GM12878 (cell line): ENCODE results near the gene DCAF4. TPM values are rescaled to one million over a fixed set of nuclear protein-coding genes. Genes with fewer than 3 reads are reported as not detected.
A peak's percentile ranks its signal among the peaks of the same experiment; 100 is the strongest.

Experiments used
- ATAC-seq: fragments of 200-7000 bp; cut with Tn5 transposase; 3 replicates; pipeline ENCODE4 v1.9.1; 2020; ENCODE audit warnings: mild to moderate bottlenecking, moderate library complexity
- BruUV-seq: library from RNA; stranded (reverse); fragments of 400-500 nt; replicated peaks from 2 replicates; lab custom pipeline; 2021; lab: Mats Ljungman, UMichigan
- CTCF ChIA-PET: fragments of 300-600 bp; sonication (Branson Sonifier 250); formaldehyde crosslinking; extraction: SDS; loops from one replicate; lab custom pipeline; 2021; ENCODE audit warnings: inconsistent platforms; lab: Yijun Ruan, JAX
- POLR2A ChIA-PET: fragments of 350-600 bp; formaldehyde crosslinking; extraction: SDS; loops from one replicate; lab custom pipeline; 2021; ENCODE audit warnings: inconsistent platforms; lab: Charles Lee
- RAD21 ChIA-PET: fragments of 300-600 bp; sonication (Branson Sonifier 250); formaldehyde crosslinking; loops from one replicate; lab custom pipeline; 2023; ENCODE audit warnings: antibody characterized with exemption; ENCODE audit not compliant: unreplicated experiment; lab: Charles Lee
- SMC1A ChIA-PET: fragments of 300-600 bp; sonication (Branson Sonifier 250); formaldehyde crosslinking; loops from one replicate; lab custom pipeline; 2023; ENCODE audit not compliant: unreplicated experiment, uncharacterized antibody; lab: Charles Lee
- DNase-seq: peaks from one replicate; pipeline ENCODE4 v3.0.0-alpha.2; 2011; ENCODE audit warnings: low read depth, low spot score
- FAIRE-seq: peaks from 3 replicates; lab custom pipeline; 2011; peaks lifted over from hg19 to GRCh38; lab: Jason Lieb, UNC
- H2AFZ ChIP-seq: 2 replicates; pipeline ENCODE4 v1.6.0; 2011; ENCODE audit warnings: low read depth, low read length, control low read depth; ENCODE audit not compliant: control insufficient read depth
- H3K27ac ChIP-seq: 2 replicates; pipeline ENCODE4 v1.5.1; 2011; ENCODE audit warnings: control low read depth; ENCODE audit not compliant: control insufficient read depth, insufficient read depth
- H3K27me3 ChIP-seq, 2 experiments: replicated peaks in 1 of 2; 2 replicates each; pipeline versions ENCODE4 v1.6.0 to v1.6.1; 2011; ENCODE audit warnings: low read length in 1 of 2; ENCODE audit not compliant: control insufficient read depth in 2 of 2, insufficient read depth in 2 of 2
- H3K36me3 ChIP-seq, 2 experiments: 2 replicates each; pipeline ENCODE4 v1.5.1; 2011; ENCODE audit warnings: low read length in 1 of 2; ENCODE audit not compliant: control insufficient read depth in 2 of 2, insufficient read depth in 2 of 2
- H3K4me1 ChIP-seq: 2 replicates; pipeline ENCODE4 v1.6.1; 2011; ENCODE audit warnings: mild to moderate bottlenecking, low read length, moderate library complexity, mixed read lengths; ENCODE audit not compliant: control insufficient read depth, insufficient read depth
- H3K4me2 ChIP-seq: 2 replicates; pipeline ENCODE4 v1.6.0; 2011; ENCODE audit warnings: control low read depth; ENCODE audit not compliant: control insufficient read depth, insufficient read depth
- H3K4me3 ChIP-seq: fragments of 200-600 bp; sonication (generic); 2 replicates; pipeline ENCODE4 v1.5.1; 2016
- H3K79me2 ChIP-seq: 2 replicates; pipeline ENCODE4 v1.6.0; 2011; ENCODE audit warnings: low read length; ENCODE audit not compliant: control insufficient read depth, insufficient read depth
- H3K9ac ChIP-seq: 2 replicates; pipeline ENCODE4 v1.8.0; 2011; ENCODE audit warnings: low read length, control low read depth, mixed read lengths; ENCODE audit not compliant: control insufficient read depth, insufficient read depth
- H3K9me3 ChIP-seq: replicated peaks from 3 replicates; pipeline ENCODE4 v1.5.1; 2011; ENCODE audit warnings: mild to moderate bottlenecking, low read length; ENCODE audit not compliant: control insufficient read depth, insufficient read depth
- H4K20me1 ChIP-seq: 2 replicates; pipeline ENCODE4 v1.6.0; 2011; ENCODE audit not compliant: control insufficient read depth, insufficient read depth
- BCL3 ChIP-seq: IDR thresholded peaks from 2 replicates; pipeline ENCODE4 v1.6.1; 2011; ENCODE audit warnings: borderline replicate concordance, low read depth, mild to moderate bottlenecking, moderate library complexity, low read length; ENCODE audit not compliant: insufficient read depth, poor library complexity, severe bottlenecking
- CHD1 ChIP-seq: IDR thresholded peaks from 2 replicates; pipeline ENCODE4 v1.6.1; 2012; ENCODE audit warnings: low read depth, low read length, improper control_type of control experiment
- CREB1 ChIP-seq: IDR thresholded peaks from 2 replicates; pipeline ENCODE4 v1.6.1; 2012; ENCODE audit warnings: low read depth, mild to moderate bottlenecking, inconsistent platforms
- EP300 ChIP-seq, 2 experiments: fragments of 150-350 bp in 1 of 2; IDR thresholded peaks; 2 replicates each; pipeline ENCODE4 v1.6.1; 2011 to 2012; ENCODE audit warnings: low read depth in 2 of 2, low read length in 2 of 2, borderline replicate concordance in 1 of 2, improper control_type of control experiment in 1 of 2, inconsistent platforms in 1 of 2; ENCODE audit not compliant: control insufficient read depth in 1 of 2
- JUND ChIP-seq: IDR thresholded peaks from 2 replicates; pipeline ENCODE4 v1.6.1; 2012; ENCODE audit warnings: low read depth, mild to moderate bottlenecking, low read length, improper control_type of control experiment, moderate library complexity
- KLF5 ChIP-seq: fragments of 450-650 bp; IDR thresholded peaks from 2 replicates; pipeline ENCODE4 v1.6.1; 2014; ENCODE audit warnings: mild to moderate bottlenecking; ENCODE audit not compliant: partially characterized antibody
- MYB ChIP-seq: fragments of 150-350 bp; IDR thresholded peaks from 2 replicates; pipeline ENCODE4 v1.6.1; 2014; ENCODE audit warnings: mild to moderate bottlenecking, low read depth, low read length, borderline replicate concordance
- POLR2AphosphoS2 ChIP-seq: IDR thresholded peaks from 2 replicates; pipeline ENCODE4 v1.6.1; 2011; ENCODE audit warnings: low read depth, mild to moderate bottlenecking, low read length, improper control_type of control experiment, moderate library complexity
- POU2F2 ChIP-seq: IDR thresholded peaks from 3 replicates; pipeline ENCODE4 v1.6.1; 2011; ENCODE audit warnings: low read depth, mild to moderate bottlenecking, low read length, borderline replicate concordance
- RAD21 ChIP-seq: IDR thresholded peaks from 2 replicates; pipeline ENCODE4 v1.6.1; 2011; ENCODE audit warnings: mild to moderate bottlenecking, low read depth, low read length, moderate library complexity; ENCODE audit not compliant: insufficient read depth
- RB1 ChIP-seq: fragments of 450-650 bp; formaldehyde crosslinking; IDR thresholded peaks from 2 replicates; pipeline ENCODE4 v1.6.1; 2017; ENCODE audit warnings: mild to moderate bottlenecking, borderline replicate concordance
- SMC3 ChIP-seq: IDR thresholded peaks from 2 replicates; pipeline ENCODE4 v1.6.1; 2011; ENCODE audit warnings: low read length, improper control_type of control experiment, borderline replicate concordance
- SP1 ChIP-seq: IDR thresholded peaks from one replicate; pipeline ENCODE4 v1.6.1; 2011; ENCODE audit warnings: low read depth, low read length
- TCF3 ChIP-seq: IDR thresholded peaks from 2 replicates; pipeline ENCODE4 v1.6.1; 2012; ENCODE audit warnings: low read depth, mild to moderate bottlenecking, low read length, borderline replicate concordance; ENCODE audit not compliant: insufficient read depth
- YY1 ChIP-seq: IDR thresholded peaks from 2 replicates; pipeline ENCODE4 v1.6.1; 2011; ENCODE audit warnings: low read depth, mild to moderate bottlenecking, low read length
- ZBTB40 ChIP-seq: fragments of 450-650 bp; IDR thresholded peaks from 2 replicates; pipeline ENCODE4 v1.6.1; 2016; ENCODE audit warnings: mild to moderate bottlenecking, moderate library complexity, borderline replicate concordance
- WGBS: methylation state at CpG from one replicate; pipeline ENCODE4 v1.1.6; 2016; ENCODE audit warnings: low lambda C conversion rate; ENCODE audit not compliant: insufficient replicate concordance, insufficient coverage; ENCODE audit errors: missing lambda C conversion rate; 5-methylcytosine and 5-hydroxymethylcytosine counted together
- in situ Hi-C: fragments of 300-500 bp; cut with MboI; formaldehyde crosslinking; loops from 9 replicates; pipeline ENCODE4 v1.14.3; 2018; ENCODE audit warnings: mixed read lengths
- intact Hi-C: fragments of 100-400 bp; cut with micrococcal nuclease; formaldehyde crosslinking; loops from one replicate; pipeline ENCODE4 v1.14.2; 2022; ENCODE audit not compliant: unreplicated experiment
- polyA plus RNA-seq, 11 experiments: library from polyadenylated mRNA; depleted of rRNA in 4 of 11; unstranded in 6 of 11; stranded (reverse) in 5 of 11; fragments of >200 nt; fragmentation: Nextera tagmentation in 4 of 11; fragmentation: Illumina TruSeq in 1 of 11; extraction: Ambion mirVana in 4 of 11; extraction: Trizol in 1 of 11; gene quantifications; 1 replicate in 1 of 11; 2 replicates in 10 of 11; pipeline versions ENCODE4 v1.2.1 to v1.2.3, GENCODE V29; 2011 to 2016; ENCODE audit warnings: inconsistent platforms in 2 of 11, missing spikeins in 2 of 11, low read depth in 1 of 11
- total RNA-seq, 4 experiments: library from RNA; depleted of rRNA in 3 of 4; stranded (reverse); fragments of >200 nt in 3 of 4; fragmentation: Illumina TruSeq in 1 of 4; extraction: Trizol in 1 of 4; gene quantifications; 2 replicates each; pipeline versions ENCODE4 v1.2.1 to v1.2.3, GENCODE V29; 2013 to 2021

The DCAF4 gene
- total and polyA plus RNA-seq, 10 of the 15 experiments (the other 5 are each of a cell fraction or from before 2014, with no cell fraction given): 2.6 to 51.1 (median 21.0) TPM

GRCh38 chr14:72948481-72949138, 22.3 kb downstream of the DCAF4 start:
- SMC1A ChIA-PET: interaction anchor here (0.6 to 5.5 kb wide), 23 partner anchors 10 to 524 kb away, joined by 3 to 94 read pairs (median 3); partner anchors contain the start of genes DPF3 and ZFYVE1
- TF ChIP-seq CHD1 (no peak), SP1 (no peak), TCF3 (no peak), MYB (no peak), EP300 (IDR thresholded peaks at IDR 0.05; ENCODE audit: borderline replicate concordance in 1 of 2, control insufficient read depth in 1 of 2, low read depth in 2 of 2, low read length in 2 of 2) (no peak), KLF5 (no peak), RB1 (no peak), YY1 (peak; percentile 13; the same call in 1 of the 2 replicates), JUND (no peak), ZBTB40 (no peak), CREB1 (no peak), POLR2AphosphoS2 (no peak), BCL3 (no peak), SMC3 (peak; percentile 84; the same call in 1 of the 2 replicates), RAD21 (peak; percentile 55), POU2F2 (no peak)

More at GRCh38 chr14:72948481-72949138, 22.3 kb downstream of the DCAF4 start:
- no peak overlapping the region for H2AFZ ChIP-seq
- 39% methylated on average over 5 of the region's 5 CpGs for WGBS
- BruUV-seq: no TSS peak
- H3K9me3 ChIP-seq: no peaks in the 10 kb centered on the region
- CTCF ChIA-PET: interaction anchor here (0.6 to 7.1 kb wide), 47 partner anchors 9 to 523 kb away, joined by 3 to 205 read pairs (median 4); partner anchors contain the start of genes DCAF4, NUMB, RBM25 and ZFYVE1
- H3K4me3 ChIP-seq: no peak overlapping the region
- RAD21 ChIA-PET: interaction anchor here (0.5 to 2.7 kb wide), 9 partner anchors 9 to 901 kb away, joined by 3 to 54 read pairs (median 3); partner anchors contain the start of gene RBM25
- no peaks in the 10 kb centered on the region for H4K20me1 ChIP-seq
- in situ Hi-C loops (loop anchor here (5.0 kb wide), 1 partner anchor 436 kb away; no protein-coding TSS in a partner anchor), intact Hi-C loops (loop anchor here (1.0 kb wide), 1 partner anchor 431 kb away; no protein-coding TSS in a partner anchor)
- H3K4me2 ChIP-seq: no peak overlapping the region
- POLR2A ChIA-PET: interaction anchor here (0.6 to 1.4 kb wide), 3 partner anchors 29 to 677 kb away, joined by 4 to 5 read pairs (median 4); no protein-coding TSS in a partner anchor
- peaks cover 8 to 9% of the 10 kb centered on the region in 2 experiments for H3K36me3 ChIP-seq
- H3K79me2 ChIP-seq: no peaks in the 10 kb centered on the region
- FAIRE-seq: peak; percentile 89
- H3K27me3 ChIP-seq: no peaks in the 10 kb centered on the region
- ATAC-seq: peak; percentile 85
- H3K27ac ChIP-seq: no peak overlapping the region
- H3K9ac ChIP-seq: no peak overlapping the region
- no peaks in the 10 kb centered on the region for H3K4me1 ChIP-seq
- DNase-seq: peak; percentile 11
